ENCODE data around the gene JPH4.

JPH4 gene

DNA sequence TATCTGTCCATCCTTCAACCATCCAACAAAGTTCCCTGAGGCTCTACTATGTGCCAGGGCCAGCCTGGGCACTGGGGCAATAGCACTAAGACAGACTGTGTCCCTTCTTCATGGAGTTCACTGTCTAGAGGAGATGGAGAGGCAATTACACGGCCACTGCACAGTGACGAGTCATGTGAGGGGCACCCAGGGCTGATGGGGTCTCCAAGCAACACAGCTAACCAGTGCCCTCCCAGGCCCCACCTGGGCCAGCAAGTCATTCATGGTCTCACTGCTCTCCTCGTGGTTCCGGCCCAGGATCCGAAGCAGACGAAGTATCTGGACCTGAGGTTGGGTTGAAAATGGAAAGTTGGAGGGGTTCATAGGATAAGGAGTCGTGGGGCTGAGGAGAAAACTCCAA lies 13.7 kb downstream of the JPH4 start:
- DNase-seq (ENCODE audit: low spot score) (no peak), FAIRE-seq (no peak)

DNA sequence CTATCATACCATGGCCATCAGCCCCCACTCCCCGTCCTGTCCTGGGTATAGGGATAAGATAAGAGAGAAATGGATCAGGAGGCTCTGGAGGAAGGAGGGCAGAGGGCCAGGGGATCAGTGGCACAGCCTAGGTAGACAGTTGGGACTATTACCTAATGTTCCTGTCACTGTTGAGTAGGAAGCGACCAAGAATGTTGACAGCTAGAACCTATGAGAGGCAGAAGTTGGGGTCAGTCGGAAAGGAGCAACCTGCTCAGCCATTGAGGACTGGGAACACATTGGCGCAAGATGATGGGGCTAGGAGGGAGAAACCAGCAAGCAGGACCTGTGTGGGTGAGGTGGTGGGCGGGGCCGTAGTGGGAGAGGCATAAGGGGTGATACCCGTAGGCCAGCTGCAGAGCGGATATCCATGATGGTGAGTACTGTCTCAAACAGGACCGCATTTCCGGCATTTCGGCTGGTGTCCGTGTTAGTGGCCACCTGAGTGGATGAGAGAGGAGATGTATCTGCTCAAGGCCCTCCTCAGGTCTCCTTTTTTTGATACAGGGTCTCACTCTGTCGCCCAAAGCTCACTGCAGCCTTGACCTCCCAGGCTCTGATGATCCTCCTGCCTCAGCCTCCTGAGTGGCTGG lies 14.3 kb downstream of the JPH4 start:
- DNase-seq (ENCODE audit: low spot score) (no peak), FAIRE-seq (no peak)

DNA sequence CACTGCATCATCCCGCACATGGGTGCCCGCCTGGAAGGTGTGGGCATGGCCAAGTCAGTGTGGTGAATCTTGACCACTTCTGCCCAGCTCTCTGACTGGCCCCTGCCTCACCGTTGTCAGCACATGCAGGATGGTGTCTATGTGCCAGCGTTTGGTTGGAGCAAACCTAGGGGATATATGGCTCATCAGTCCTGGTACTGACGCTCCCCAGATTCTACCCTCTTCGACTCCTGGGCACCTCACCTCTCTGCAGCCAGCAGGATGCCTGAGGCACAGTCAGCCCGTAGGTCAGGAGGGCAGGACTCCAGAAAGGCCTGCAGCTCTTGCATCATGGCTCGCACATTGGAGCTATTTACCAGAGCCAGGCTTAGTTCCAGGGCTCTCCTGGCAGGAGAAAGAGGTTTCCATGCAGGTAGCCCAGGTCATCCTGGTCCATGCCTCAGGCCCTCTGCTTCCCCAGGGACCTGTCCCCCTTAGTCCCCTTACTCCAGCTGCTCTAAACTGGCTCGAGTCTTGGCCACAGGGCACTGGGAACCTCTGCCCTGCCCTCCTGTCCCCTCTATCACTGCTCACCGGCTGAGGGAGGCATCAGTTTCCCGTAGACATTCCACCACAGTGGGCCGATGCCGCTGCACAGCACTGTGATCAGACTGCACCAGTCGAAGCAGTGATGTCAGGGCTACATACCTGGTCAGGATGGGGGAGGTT lies 15.0 kb downstream of the JPH4 start:
- DNase-seq (ENCODE audit: low spot score) (no peak), FAIRE-seq (no peak)

DNA sequence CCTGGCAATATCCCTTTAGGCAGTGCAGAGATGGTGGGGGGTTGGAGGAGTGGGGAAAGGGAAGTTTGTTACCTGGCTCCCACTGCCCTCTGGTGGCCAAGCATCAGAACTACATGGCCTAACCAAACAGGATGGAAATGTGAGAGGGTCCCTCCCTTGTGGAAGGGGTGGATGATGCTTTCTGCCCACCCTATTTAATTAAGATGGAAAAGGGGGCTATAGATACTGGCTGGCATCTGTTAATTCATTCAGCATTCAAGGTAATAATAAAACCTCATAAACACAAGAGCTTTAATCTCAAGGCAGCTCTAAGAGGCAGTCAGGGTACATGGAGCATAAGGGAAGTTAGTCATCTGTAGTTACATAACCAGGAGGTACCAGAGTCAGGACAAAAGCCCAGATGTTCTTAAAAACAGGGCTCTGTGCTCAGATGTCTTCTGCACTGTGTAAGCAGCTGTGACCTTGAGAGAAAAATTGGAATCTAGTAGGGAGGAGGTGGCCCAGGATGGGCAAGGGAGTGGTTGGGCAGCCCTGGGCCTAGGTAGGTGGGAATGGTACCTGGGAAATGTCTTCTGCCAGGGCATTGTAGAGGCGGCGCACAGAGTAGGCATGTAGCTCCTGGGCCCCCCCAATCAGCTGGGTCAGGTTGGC lies 15.6 kb downstream of the JPH4 start:
- DNase-seq (ENCODE audit: low spot score) = no peak
- FAIRE-seq = no peak

DNA sequence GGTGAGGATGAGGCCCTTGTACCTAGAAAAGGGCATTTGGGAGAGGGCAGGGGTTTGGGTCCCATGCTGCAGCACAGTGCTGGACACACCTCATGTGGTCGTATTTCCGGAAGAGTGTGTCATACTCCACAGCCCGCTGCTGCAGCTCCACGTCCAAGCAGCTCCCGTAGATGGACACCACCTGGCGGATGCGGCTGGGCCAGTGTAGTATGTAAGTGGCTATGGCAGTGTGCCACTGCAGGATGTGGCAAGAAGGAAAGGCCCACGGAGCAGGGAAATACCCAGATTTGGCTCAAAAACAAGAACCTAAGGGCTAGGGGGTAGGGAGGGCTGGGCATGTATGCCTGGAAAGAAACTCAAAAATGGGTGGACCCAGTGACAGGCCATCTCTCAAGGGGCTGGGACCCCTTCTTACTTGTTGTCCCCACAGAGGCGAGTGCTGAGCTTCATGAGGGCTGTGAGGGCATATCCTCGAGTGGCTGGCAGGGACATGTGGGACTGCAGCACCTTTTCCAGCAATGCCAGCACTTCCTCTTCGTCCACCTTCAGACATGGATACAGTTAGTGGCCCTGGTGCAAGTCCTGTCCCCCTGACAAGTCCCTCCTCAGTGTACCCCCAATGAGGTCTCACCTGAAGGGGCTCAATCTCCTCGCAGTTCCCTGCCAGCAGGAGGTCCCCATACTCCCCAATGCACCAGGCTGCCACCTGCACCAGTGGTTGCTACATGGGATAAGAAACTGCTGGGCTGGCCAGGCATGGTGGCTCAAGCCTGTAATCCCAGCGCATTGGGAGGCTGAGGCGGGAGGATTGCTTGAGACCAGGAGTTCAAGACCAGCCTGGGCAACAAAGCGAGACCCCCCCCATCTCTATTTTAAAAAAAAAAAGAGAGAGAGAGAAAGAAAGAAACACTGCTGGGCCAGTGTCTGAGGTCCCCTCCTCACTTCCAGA lies 16.4 kb downstream of the JPH4 start:
- DNase-seq (ENCODE audit: low spot score) (no peak), FAIRE-seq (no peak)

DNA sequence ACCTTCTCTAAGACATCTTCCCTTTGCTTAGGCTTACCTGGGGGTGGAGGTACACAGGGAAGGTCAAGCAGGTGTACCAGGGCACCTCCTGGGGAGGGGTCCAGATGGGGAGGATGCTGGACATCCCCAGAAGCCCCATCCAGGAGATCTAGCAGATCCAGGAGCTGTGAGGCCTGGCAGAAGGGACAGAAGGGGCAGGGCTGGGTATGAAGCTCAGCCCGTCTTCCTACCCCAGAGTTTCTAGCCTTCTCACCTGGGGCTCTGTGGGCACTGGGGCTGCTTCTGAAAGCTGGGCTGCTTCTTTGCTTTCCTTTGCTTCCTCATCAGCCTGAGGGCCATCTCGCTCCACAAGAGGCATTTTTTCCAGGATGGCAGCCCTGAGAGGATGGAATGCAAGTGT lies 17.3 kb downstream of the JPH4 start:
- DNase-seq (ENCODE audit: low spot score) = no peak
- FAIRE-seq = no peak

DNA sequence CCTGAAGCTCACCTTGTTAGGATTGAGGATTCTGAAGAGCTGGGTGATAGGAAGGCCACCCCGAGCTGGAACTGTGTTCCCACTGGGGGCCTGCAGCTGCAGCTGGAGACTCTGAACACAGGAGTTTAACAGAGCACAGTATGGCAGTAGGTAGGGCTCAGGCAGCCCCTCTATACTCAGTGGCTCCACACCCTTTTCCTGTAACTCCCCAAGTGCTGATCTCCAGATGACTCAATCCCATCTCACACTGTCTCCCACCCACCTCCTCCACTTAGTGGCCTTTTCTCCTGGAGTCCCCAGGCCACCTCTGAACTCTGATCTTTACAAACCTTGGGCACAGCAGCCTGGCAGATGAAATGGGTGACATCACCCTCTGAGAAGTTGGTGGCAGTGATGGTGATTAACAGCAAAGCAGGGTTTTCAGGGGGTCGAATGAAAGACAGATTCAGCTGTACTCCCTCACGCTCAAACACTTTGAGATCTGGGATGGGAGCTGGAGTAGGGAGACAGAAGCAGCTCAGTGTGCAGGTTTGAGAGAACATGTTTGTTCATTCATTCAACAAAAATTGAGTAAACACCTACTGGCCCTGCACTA lies 18.6 kb downstream of the JPH4 start:
- FAIRE-seq (no peak), DNase-seq (ENCODE audit: low spot score) (no peak)

DNA sequence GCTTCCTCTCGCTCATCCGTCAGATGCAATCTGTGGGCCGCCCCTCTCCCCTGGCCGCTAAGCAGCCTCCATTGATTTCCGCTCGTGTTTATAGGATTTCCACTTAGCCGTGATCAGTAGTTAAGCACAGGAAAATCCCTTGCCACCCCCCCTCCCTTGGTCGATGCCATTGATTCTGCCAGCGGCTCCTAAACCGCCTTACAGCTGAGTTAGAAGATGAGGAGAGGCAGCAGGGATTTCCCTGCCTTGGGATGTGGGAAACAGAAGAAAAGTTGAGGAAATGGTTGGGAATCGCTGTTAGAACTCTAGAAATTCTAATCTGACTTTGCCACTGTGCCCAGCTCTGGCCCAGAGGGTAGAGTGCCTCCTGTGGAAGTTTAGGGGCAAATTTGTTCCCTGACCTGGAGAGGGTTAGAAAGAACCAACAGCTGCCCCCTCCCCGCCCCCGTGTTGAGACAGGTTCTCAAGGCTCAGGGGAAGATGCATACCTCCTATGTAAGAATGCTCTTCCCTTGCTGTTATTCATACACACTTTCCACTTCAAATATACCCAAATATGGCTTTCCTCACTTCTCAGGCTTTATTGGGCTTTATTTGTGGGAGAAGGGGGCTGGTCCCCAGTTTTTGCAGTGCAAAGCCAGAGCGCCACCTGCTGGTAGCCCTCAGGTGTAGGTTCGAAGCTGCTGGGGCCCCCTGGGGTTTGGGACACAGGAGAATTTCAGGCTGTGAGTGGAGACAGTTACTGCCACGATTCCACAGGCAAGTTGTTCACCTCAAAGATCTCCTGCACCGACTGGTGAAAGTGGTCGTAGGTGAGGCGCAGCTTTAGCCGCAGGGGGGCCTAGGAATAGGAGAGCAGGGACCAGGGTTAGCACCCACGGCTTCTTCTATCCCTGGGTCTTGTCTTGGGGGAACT lies 19.3 kb downstream of the JPH4 start:
- FAIRE-seq = no peak

DNA sequence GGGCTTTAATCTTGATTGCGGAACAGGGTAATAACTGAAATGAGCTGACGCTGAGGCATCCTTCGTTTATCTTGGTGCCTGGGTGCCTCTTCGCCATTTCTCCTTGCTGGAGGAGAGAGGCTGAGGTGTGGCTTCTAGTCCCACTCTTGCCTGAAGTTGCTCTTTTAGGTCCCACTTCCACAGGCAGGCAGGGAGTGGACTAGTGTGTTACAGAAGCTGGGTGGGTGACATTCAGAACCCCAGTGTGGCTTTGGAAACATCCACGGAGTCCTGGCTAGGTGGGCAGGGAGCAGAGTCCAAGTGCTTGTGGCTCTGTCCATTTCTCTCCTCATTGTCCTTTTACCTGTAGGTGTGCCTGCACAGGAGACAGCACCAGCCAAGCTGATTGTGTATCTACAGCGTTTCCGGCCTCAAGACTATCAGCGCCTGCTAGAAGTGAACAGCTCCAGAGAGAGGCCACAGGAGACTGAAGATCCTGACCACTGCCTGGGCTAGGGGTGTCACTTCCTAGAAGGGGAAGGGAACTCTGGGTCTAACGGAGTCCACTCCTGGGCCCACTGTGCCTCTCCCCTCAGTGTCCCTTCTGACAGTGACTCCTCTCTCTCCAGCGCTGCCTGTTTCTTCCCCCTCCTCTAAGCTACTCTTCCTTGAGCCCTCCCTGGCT lies 20.1 kb downstream of the JPH4 start:
- DNase-seq (ENCODE audit: low spot score) = no peak
- no peak for FAIRE-seq

More for the DNA sequence above, 19.3 kb downstream of the JPH4 start:
- peak; percentile 61 for DNase-seq (ENCODE audit: low spot score)

DNA sequence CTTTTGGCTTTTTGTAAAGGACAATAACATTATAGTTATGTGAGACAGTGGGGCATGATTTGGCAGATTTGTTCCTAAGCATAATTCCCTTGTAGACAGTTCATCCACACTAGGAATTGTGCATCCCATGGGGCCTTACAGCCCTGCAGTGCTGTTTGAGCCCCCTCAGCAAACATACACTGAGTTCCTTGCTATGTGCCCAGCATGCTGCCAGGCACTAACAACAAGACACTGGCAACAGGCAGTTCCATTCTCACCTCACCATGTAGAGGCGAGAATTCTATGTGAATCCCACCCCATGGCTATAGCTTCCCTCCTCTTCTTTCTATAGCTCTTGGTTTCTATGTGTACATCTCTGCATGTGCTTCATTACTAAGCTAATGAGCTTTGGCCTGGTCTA lies 20.6 kb downstream of the JPH4 start:
- FAIRE-seq (no peak), DNase-seq (ENCODE audit: low spot score) (no peak)

DNA sequence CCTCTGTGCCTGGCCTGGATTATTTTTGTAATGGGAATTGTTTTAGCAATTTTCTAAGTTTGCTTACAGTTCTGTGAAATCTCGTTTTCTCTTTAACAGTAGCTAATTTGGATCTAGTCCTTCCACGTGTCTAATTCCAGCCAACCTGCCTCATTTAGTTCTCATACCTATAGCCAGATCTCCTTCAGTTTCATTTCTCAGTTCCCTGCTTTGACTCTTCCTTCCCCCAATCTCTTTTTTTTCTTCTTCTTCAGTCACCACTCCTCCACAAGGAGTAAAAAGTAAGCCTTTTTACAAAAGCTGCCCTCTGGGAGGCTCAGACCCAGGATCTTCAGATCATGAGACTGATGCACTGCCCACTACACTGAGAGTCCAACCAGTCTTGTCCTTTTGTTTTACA lies 21.1 kb downstream of the JPH4 start:
- no peak for DNase-seq (ENCODE audit: low spot score)

DNA sequence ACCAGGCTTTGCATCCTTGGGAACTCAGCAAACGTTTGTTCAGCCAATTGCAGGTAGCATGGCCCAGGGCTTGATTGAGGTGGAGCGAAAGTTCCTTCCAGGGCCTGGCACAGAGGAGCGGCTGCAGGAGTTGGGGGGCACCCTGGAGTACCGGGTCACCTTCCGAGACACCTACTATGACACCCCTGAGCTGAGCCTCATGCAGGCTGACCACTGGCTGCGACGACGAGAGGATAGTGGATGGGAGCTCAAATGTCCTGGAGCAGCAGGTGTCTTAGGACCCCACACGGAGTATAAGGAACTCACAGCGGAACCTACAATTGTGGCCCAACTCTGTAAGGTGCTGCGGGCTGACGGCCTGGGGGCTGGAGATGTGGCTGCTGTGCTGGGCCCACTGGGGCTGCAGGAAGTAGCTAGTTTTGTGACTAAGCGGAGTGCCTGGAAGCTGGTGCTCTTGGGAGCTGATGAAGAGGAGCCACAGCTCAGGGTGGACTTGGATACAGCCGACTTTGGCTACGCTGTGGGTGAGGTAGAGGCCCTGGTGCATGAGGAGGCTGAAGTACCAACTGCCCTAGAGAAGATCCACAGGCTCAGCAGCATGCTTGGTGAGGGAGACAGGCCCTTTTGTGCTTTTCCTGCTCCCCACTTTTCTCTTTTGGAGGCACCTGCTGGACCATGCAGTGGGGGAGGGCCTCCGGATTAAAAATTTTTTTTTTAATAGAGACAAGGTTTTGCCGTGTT lies 21.7 kb downstream of the JPH4 start:
- FAIRE-seq (no peak), DNase-seq (ENCODE audit: low spot score) (no peak)

More for the DNA sequence above, 21.1 kb downstream of the JPH4 start:
- no peak for FAIRE-seq

DNA sequence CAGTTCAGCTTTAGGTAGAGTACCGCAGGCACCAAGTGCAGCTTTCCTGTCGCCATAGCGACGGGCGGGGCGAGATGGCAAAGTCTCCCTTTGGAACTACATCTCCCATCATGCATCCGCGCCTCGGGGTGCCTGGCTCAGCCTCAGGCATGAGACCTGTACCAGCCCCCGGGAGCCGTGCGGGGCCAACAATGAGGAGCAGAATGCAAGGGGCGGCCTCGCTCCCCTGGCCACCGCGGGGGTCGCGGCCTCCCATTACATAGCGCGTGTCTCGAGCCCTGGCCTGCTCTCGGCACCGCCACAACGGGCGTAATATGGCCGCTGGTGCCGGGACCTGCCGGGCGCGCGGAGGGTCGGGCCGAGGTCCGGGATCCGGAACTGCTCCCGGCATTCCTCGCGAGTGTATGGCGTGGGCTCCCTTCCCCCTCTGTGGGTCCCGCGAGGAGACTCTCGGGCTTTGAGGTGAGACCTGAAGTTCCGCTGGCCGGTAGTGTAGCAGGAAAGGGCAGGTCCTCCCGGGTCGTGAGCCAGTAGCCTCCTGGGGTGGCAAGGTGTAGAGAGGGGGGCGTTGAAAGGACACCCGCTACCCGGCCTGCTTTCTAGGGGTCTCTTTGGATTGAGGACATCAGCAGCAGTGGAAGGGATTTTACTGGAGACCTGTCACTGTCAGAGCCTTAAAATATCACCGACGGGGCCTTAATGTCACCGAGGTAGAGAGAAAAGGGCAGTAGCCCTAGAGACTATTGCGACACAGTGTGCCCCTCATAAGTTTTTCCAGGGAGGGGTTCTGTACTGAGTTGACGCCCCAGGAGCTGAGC lies 22.5 kb downstream of the JPH4 start, which contains the start of gene THTPA:
THTPA (plus strand) TSS at position 390 of the 818 bp plus-strand sequence. CDS start 487 bp downstream, outside the sequence.
- no peak for FAIRE-seq

DNA sequence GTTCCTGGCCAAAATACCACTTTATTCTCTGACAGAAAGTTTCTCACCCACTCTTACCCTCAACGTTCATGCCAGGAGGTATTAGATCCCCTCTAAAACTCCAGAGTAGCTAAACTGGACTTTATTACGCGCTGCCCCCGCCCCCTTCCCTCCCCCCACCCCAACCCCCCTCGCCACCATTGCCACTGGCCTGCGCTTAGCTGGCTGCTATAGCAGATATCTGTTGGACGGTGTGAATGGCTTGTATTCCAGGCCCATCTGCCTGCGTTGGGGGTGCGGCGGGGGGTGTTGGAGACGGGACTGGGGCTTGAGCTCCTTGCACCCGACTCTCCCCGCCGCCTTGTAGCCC lies 23.1 kb downstream of the JPH4 start:
- DNase-seq (ENCODE audit: low spot score) = no peak
- no peak for FAIRE-seq

More for the DNA sequence above, 22.5 kb downstream of the JPH4 start, which contains the start of gene THTPA:
- peak; percentile 92 for DNase-seq (ENCODE audit: low spot score)

DNA sequence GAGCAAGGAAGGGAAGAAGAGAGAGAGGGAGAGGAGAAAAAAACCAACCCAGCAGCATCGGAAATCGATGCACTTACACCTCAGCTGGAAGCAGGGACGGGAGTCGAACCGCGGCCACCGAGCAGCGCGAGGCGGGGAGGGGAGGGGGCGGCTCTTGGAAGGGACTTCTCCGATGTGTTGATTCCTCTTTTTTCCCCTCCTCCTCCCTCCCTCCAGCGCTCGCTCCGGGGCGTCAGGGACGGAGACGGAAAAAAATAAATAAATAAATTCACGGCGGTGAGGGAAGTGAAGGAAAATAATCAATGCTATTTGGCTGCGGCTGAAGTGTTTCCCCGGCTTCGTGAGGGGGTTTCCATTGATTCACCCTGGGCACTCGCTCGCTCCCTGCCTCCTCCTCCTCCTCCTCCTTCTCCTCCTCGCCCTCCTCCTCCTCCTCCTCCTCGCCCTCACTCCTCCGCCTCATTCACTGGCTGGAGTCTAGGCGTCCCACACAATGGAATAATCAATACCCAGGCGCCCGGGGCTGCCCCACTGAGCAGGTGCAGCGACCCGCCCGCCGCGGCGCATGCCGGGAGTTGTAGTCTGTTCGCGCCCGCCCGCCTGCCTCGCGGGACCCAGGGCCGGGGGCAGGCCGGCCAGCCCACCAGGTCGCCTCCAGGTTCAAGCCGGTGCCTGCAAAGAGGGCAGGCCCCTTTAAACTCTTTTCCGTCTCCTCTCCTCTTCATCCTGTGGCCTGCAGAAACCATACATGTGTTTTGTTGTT lies 27.1 kb downstream of the JPH4 start, which contains the start of gene ZFHX2:
ZFHX2 (minus strand) TSS at position 500 of the 763 bp plus-strand sequence. CDS start 16,440 bp downstream, outside the sequence.
- DNase-seq (ENCODE audit: low spot score) = peak; percentile 94
- no peak for FAIRE-seq

DNA sequence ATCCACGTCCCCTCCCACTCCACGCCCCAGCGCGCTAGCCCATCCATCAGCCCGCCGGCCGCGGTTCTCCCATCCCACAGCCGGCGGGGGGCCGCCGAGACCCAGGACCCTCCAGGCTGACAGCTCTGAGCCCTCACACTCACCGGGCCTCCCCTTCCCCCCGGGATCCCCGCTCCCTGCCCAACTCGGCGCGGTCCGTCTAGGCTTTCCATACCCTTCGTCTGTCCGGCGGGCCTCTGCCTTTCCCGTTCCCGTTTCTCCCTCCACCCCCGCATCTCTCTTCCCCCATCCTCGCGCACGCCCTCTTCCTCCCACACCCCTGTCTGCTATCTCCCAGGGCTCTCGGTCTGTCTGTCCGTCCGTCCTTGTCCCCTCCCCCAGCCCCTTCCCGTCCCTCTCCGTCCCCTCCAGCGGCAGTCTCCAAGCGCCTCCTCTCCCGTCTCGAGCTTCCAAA lies 27.8 kb downstream of the JPH4 start:
- peak; percentile 39 for DNase-seq (ENCODE audit: low spot score)

More for the DNA sequence above, 27.8 kb downstream of the JPH4 start:
- no peak for FAIRE-seq

All from urothelium cell line (cell line).